GM12891 (cell line): ENCODE results near the gene TRIM8.
A peak's percentile ranks its signal among the peaks of the same experiment; 100 is the strongest.

Source experiments
- DNase-seq: peaks from one replicate; pipeline ENCODE4 v3.0.0; 2011; ENCODE audit warnings: low spot score; ENCODE audit not compliant: insufficient read length
- FAIRE-seq: peaks from 2 replicates; lab custom pipeline; 2011; peaks lifted over from hg19 to GRCh38; lab: Jason Lieb, UNC
- PAX5 ChIP-seq: IDR thresholded peaks from 2 replicates; pipeline ENCODE4 v1.6.1; 2011; ENCODE audit warnings: low read length, moderate library complexity, mild to moderate bottlenecking; ENCODE audit not compliant: insufficient read depth, severe bottlenecking
- POLR2A ChIP-seq: IDR thresholded peaks from 2 replicates; pipeline ENCODE4 v1.6.1; 2011; ENCODE audit warnings: low read depth, low read length, control low read depth
- POLR2AphosphoS5 ChIP-seq: IDR thresholded peaks from 2 replicates; pipeline ENCODE4 v1.6.1; 2011; ENCODE audit warnings: low read depth, low read length, control low read depth
- POU2F2 ChIP-seq: IDR thresholded peaks from 2 replicates; pipeline ENCODE4 v1.6.1; 2011; ENCODE audit warnings: low read depth, mild to moderate bottlenecking, control low read depth, low read length, moderate library complexity
- SPI1 ChIP-seq: IDR thresholded peaks from 2 replicates; pipeline ENCODE4 v1.6.1; 2011; ENCODE audit warnings: low read depth, low read length, control low read depth
- TAF1 ChIP-seq: IDR thresholded peaks from 2 replicates; pipeline ENCODE4 v1.6.1; 2011; ENCODE audit warnings: low read depth, low read length, control low read depth

Gene TRIM8

DNA sequence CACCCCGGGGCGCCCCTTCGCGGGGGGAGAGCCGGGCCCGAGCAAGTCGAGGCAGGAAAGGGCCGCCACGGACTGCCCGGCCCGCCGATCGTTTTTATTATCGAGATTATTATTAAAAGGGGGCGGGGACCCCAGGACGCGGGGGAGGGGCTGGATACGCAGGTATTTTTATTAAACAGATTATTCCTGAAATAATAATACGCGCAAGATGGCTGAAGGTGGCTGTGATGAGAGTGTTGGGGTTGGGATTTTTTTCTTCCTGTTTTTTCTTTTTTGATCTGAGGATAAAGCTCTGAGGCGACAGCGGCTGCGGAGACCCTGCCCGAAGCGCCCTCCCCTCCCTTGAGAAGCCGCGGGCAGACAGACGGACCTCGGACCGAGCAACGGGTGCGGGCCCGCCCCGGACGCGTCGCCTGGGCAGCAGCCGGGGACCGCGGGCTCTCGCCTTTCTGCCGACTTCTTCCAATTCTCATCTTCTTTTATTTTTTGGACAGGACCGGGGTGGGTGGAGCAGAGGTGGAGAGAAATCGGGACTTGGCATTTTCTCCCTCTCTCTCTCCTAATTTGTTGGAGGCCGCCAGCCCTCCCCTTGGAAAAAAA lies 1.4 kb upstream of the TRIM8 start:
- DNase-seq (no peak), FAIRE-seq (no peak)
- TF ChIP-seq POU2F2 (no peak), PAX5 (no peak), POLR2AphosphoS5 (no peak), POLR2A (no peak), TAF1 (no peak), SPI1 (no peak)

DNA sequence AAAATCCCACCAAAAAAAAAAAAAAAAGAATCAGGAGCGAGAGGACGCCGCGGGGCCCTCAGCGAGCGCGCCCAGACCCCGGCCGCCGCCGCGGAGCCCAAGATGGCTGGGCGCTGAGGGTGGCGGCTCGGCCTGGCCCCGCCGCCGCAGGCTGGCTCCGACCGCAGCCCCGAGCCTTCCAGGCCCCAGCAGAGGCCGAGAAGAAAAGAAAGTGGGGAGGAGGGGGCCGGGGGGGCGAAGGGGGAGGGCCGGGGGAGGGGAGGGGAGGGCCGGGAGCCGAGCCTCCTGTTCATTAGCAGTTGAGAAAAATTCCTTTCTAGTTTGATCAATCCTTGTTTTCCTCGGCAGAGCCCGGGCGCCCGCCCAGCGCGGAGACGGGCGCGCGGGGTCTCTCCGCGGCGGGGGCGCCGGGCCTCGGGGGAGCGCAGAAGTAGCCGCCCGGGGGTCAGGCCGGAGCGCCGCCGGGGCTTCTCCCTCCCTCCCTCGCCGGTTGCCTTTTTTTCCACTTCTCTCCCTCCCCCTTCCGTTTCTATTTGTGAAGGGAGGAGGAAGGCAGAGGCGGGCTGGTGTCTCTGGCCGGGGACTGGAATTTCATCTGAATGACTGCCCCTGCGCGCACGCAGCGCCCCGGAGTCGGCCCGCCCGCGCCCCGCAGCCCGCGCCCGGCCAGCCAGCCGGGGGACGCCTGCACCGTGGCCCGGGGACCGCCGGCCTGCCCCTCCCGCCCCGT lies 778 bp upstream of the TRIM8 start:
- no peak for DNase-seq
- TF ChIP-seq POU2F2 (no peak), PAX5 (no peak), TAF1 (no peak), POLR2A (no peak), POLR2AphosphoS5 (no peak), SPI1 (no peak)
- FAIRE-seq = peak; percentile 45

DNA sequence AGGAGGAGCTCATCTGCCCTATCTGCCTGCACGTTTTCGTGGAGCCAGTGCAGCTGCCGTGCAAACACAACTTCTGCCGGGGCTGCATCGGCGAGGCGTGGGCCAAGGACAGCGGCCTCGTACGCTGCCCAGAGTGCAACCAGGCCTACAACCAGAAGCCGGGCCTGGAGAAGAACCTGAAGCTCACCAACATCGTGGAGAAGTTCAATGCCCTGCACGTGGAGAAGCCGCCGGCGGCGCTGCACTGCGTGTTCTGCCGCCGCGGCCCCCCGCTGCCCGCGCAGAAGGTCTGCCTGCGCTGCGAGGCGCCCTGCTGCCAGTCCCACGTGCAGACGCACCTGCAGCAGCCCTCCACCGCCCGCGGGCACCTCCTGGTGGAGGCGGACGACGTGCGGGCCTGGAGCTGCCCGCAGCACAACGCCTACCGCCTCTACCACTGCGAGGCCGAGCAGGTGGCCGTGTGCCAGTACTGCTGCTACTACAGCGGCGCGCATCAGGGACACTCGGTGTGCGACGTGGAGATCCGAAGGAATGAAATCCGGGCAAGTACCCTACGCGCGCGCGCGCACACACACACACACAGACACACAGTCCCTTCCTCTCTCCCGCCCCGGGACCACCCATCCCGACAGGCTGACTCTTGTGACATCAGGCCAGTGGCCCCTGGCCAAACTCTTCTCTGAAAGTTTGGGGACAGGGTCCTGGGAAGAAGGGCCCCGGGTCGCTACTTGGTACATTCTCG lies 538 bp downstream of the TRIM8 start:
- FAIRE-seq (no peak), DNase-seq (no peak)
- no peak for TF ChIP-seq POLR2AphosphoS5
- TF ChIP-seq POU2F2 = no peak
- no peak for TF ChIP-seq POLR2A
- TF ChIP-seq TAF1 = no peak
- TF ChIP-seq SPI1 = no peak
- TF ChIP-seq PAX5 = no peak

DNA sequence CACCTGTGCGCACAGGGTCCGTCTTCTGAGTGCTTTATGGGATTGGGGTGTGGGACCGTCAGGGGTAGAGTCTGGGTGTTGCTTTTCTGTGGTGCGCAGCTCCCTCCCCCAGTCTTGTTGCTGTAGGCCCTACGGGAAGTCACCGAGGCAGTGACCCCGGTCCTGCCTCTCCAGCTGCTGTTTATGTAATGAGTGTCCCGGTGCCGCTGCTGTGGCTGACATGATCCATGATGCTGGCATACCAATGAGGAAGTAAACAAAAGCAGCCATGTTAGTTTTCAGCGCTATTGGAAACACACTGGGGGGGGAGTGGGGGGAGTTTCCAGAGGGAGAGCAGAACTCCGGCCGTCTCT lies 1.1 kb downstream of the TRIM8 start:
- DNase-seq = no peak
- TF ChIP-seq POU2F2 (no peak), POLR2A (0 out of 2 replicates have a peak, but pooled peaks have one; percentile 9), TAF1 (no peak)
- no peak for FAIRE-seq

DNA sequence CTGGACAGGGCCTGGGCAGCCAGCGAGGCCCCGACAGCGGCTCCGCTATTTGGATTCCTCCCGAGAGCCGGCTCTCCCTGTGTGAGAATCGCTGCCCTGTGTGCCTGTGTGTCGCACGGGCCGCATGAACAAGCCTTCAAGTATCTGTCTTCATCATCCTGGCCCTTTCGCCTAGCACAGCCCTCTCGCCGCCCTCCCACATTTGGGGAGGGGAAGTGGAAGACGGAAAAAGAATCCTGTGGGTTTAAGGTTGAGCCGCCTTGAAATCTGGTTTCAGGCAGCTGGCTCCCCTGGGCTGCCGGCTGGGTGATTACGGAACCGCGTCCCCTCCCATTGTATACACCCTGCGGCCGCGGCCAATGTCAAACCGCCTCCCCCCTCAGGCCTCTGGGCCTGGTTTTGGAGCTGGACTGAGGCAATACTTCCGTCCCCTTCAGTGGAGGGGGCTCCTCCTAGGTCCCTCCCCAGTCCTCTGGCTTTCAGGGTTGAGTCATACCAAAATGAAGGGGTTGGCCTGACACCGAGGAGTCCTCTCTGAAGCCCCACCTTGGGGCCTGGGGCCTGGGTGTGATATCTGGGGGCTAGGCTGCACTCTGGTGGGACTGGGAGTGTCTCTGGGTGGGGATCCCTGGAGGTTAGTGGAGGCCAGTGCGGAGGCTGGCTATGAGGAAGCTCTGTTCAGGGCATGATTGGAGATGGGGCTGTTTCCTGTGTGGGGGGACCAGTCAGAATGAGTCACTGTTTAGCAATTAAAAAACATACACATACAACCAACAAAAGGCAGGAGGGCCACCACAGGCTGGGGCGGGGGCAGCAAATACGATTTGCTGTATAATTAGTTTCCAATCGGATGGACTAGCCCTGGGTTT lies 1.7 kb downstream of the TRIM8 start:
- TF ChIP-seq POU2F2 = peak; percentile 38
- TF ChIP-seq PAX5 = peak; percentile 60
- TF ChIP-seq SPI1 = peak; percentile 83
- TF ChIP-seq POLR2AphosphoS5 = peak; percentile 62; the same call in 1 of the 2 replicates
- TF ChIP-seq POLR2A = peak; percentile 74
- TF ChIP-seq TAF1 = peak; percentile 53
- FAIRE-seq (peak; percentile 97), DNase-seq (no peak)

DNA sequence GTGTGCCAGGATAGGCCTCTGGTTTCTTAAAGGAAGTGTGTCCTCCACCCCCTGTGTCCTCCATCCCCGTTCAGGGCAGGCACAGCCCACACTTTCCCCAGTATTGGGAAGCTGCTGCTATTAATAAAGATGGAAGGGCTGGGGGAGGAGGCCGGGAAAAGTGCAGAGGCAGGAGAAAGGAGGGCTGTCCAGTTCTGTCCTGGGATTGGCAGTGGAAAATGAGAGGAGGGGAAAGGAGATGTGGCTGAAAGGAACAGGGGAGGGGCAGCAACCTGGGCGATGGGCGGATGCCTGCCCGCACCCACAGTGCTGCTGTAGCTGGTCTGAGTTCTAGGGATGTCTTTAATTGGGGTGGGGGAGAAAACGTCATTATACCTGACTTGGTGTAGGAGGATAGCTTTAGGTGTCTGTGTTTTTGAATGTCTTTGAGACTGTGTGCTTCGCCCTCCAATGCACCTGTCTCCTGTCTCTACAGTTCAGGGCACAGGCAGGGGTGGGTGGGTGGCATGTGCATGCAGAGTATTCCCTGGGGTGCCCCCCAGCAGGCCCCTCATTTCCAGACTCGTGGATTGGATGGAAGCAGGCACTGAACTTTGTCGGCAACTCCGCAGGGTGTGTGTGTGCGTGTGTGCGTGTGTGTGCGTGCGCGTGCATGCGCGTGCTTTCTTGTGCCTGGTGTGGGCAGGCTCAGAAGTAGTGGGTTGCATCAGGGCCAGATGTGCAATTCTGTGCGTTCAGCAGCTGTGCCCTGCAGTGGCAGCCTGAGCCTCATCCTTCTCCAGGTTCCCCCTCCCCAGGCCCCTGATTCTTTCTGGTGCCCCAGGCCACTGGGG lies 2.5 kb downstream of the TRIM8 start:
- TF ChIP-seq POLR2AphosphoS5 (no peak), POLR2A (no peak), PAX5 (no peak), POU2F2 (no peak), TAF1 (no peak), SPI1 (no peak)
- FAIRE-seq (peak; percentile 98), DNase-seq (no peak)

DNA sequence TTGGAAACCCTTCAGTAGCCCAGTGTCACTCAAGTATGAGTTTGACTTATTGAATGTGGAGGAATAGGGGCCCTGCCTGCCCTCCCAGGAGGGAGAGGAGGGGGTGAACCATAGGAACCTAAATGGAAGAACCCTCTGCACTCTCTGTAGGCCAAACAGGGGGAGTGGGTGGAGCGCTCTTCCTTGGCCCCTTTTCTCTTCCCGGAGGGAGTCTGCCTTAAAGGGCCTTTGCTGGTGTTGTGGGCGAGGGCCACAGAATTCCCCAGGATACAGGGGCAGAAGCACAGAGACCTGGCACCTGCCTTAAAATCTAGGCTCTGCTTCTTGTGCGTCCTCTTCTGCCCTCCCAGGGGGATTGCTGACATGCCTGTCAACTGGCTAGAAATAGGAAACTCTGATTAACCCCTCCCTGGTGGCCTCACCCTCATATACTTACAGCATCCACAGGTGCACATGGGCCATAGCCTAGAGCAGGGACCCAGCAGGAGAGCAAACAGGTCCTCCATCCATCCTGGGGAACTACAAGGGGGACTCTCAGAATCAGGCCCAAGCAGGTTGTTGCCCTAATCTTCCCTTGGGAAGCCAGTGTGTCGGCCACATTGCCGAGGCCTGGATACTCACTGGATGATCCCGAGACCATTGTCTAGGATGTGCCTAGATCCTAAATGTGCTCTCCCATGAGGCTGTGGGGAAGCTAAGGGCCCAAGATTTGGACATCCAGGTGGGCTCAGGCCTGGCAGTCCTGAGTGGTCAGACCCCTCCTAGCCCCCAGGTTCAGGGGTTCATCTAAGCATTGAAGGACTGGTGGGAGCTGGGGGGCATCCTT lies 3.4 kb downstream of the TRIM8 start:
- FAIRE-seq = peak; percentile 16
- TF ChIP-seq PAX5 (no peak), POU2F2 (no peak), POLR2A (no peak)
- no peak for DNase-seq
